ENCODE measurements around the gene SUCLG1.

SUCLG1 gene

DNA sequence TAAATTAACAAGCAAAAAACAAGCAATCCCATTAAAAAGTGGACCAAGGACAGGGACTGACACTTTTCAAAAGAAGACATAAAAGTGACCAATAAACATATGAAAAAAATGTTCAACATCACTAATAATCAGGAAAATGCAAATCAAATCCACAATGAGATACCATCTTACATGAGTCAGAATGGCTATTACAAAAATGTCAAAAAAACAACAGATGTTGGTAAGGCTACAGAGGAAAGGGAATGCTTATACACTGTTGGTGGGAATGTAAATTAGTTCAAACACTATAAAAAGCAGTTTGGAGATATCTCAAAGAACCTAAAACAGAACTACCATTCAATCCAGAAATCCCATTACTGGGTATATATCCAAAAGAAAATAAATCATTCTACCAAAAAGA, 78.2 kb downstream of the SUCLG1 start:
- no peaks in the 10 kb centered on the region for H3K4me1 ChIP-seq (ENCODE audit: control insufficient read depth in 1 of 2, insufficient read depth in 2 of 2, low read length in 2 of 2)
- H2AK5ac ChIP-seq (ENCODE audit: low read length), result no peak overlapping the region
- DNase-seq, result no peak
- H2BK5ac ChIP-seq (ENCODE audit: low read depth, low read length, poor library complexity), result no peak overlapping the region
- no peaks in the 10 kb centered on the region for H3K79me2 ChIP-seq (ENCODE audit: control insufficient read depth, insufficient read depth, low read length, poor library complexity)
- H4K91ac ChIP-seq (ENCODE audit: low read depth, low read length), result no peak overlapping the region
- no peak overlapping the region for H2BK120ac ChIP-seq (ENCODE audit: insufficient read depth, low read length, poor library complexity)
- no peaks in the 10 kb centered on the region for H3K9me3 ChIP-seq (ENCODE audit: insufficient read depth, low read depth, low read length)
- no peak overlapping the region for H3K4me3 ChIP-seq (ENCODE audit: low read depth, low read length)
- no peak overlapping the region for H3K27ac ChIP-seq (ENCODE audit: low read depth, low read length)
- H3K9ac ChIP-seq (ENCODE audit: low read length), result no peak overlapping the region
- no peak overlapping the region for H4K12ac ChIP-seq (ENCODE audit: low read depth, low read length)
- no peaks in the 10 kb centered on the region for H3K36me3 ChIP-seq (ENCODE audit: control insufficient read depth in 1 of 2, insufficient read depth in 2 of 2, low read length in 2 of 2)
- H3K27me3 ChIP-seq (ENCODE audit: insufficient read depth, low read length), result no peaks in the 10 kb centered on the region
- H2BK12ac ChIP-seq (ENCODE audit: low read length), result no peak overlapping the region
- H3K4ac ChIP-seq (ENCODE audit: low read depth, low read length), result no peak overlapping the region
- H3K79me1 ChIP-seq (ENCODE audit: low read length), result no peaks in the 10 kb centered on the region
- no peak overlapping the region for H3K18ac ChIP-seq (ENCODE audit: low read length)
- no peak overlapping the region for H3K4me2 ChIP-seq (ENCODE audit: low read length)
- no peak overlapping the region for H3K14ac ChIP-seq (ENCODE audit: low read length)
- H3K23ac ChIP-seq (ENCODE audit: low read length), result no peak overlapping the region
- no peak overlapping the region for H4K8ac ChIP-seq (ENCODE audit: low read depth, low read length)
- no peak overlapping the region for H2AFZ ChIP-seq (ENCODE audit: insufficient read depth, low read length, poor library complexity)

- Histone ChIP-seq H3K27ac (ENCODE audit: low read depth, low read length) (no peak overlapping the region), H4K8ac (ENCODE audit: low read depth, low read length) (no peak overlapping the region), H2AFZ (ENCODE audit: insufficient read depth, low read length, poor library complexity) (no peak overlapping the region), H2BK120ac (ENCODE audit: insufficient read depth, low read length, poor library complexity) (no peak overlapping the region), H3K4me2 (ENCODE audit: low read length) (no peak overlapping the region), H3K18ac (ENCODE audit: low read length) (no peak overlapping the region), H3K36me3 (ENCODE audit: control insufficient read depth in 1 of 2, insufficient read depth in 2 of 2, low read length in 2 of 2) (no peaks in the 10 kb centered on the region), H3K4me3 (ENCODE audit: low read depth, low read length) (no peak overlapping the region), H3K4me1 (ENCODE audit: control insufficient read depth in 1 of 2, insufficient read depth in 2 of 2, low read length in 2 of 2) (no peaks in the 10 kb centered on the region), H3K79me2 (ENCODE audit: control insufficient read depth, insufficient read depth, low read length, poor library complexity) (no peaks in the 10 kb centered on the region), H3K27me3 (ENCODE audit: insufficient read depth, low read length) (no peaks in the 10 kb centered on the region), H3K9me3 (ENCODE audit: insufficient read depth, low read depth, low read length) (no peaks in the 10 kb centered on the region), H3K14ac (ENCODE audit: low read length) (no peak overlapping the region), H2BK5ac (ENCODE audit: low read depth, low read length, poor library complexity) (no peak overlapping the region), H3K9ac (ENCODE audit: low read length) (no peak overlapping the region), H3K23ac (ENCODE audit: low read length) (no peak overlapping the region), H2AK5ac (ENCODE audit: low read length) (no peak overlapping the region), H4K91ac (ENCODE audit: low read depth, low read length) (no peak overlapping the region), H3K4ac (ENCODE audit: low read depth, low read length) (no peak overlapping the region), H3K79me1 (ENCODE audit: low read length) (no peaks in the 10 kb centered on the region), H2BK12ac (ENCODE audit: low read length) (no peak overlapping the region), H4K12ac (ENCODE audit: low read depth, low read length) (no peak overlapping the region)
- DNase-seq, result no peak
- no CpG with 5 or more reads among the region's 1 CpG for WGBS (ENCODE audit: extremely low coverage, insufficient coverage, insufficient read length)
Observed at GRCh38 chr2:84378960-84379359, 80.1 kb downstream of the SUCLG1 start.

- H3K9ac ChIP-seq (ENCODE audit: low read length), result no peak overlapping the region
- H2BK5ac ChIP-seq (ENCODE audit: low read depth, low read length, poor library complexity), result no peak overlapping the region
- no peak overlapping the region for H3K18ac ChIP-seq (ENCODE audit: low read length)
- no peak for DNase-seq
- no peaks in the 10 kb centered on the region for H3K9me3 ChIP-seq (ENCODE audit: insufficient read depth, low read depth, low read length)
- no peaks in the 10 kb centered on the region for H3K79me2 ChIP-seq (ENCODE audit: control insufficient read depth, insufficient read depth, low read length, poor library complexity)
- no peaks in the 10 kb centered on the region for H3K79me1 ChIP-seq (ENCODE audit: low read length)
- no peak overlapping the region for H4K12ac ChIP-seq (ENCODE audit: low read depth, low read length)
- H2AFZ ChIP-seq (ENCODE audit: insufficient read depth, low read length, poor library complexity), result no peak overlapping the region
- no peak overlapping the region for H3K23ac ChIP-seq (ENCODE audit: low read length)
- no peak overlapping the region for H4K91ac ChIP-seq (ENCODE audit: low read depth, low read length)
- H3K4me2 ChIP-seq (ENCODE audit: low read length), result no peak overlapping the region
- no CpG with 5 or more reads among the region's 3 CpGs for WGBS (ENCODE audit: extremely low coverage, insufficient coverage, insufficient read length)
- no peak overlapping the region for H2BK12ac ChIP-seq (ENCODE audit: low read length)
- H3K4me3 ChIP-seq (ENCODE audit: low read depth, low read length), result no peak overlapping the region
- no peaks in the 10 kb centered on the region for H3K36me3 ChIP-seq (ENCODE audit: control insufficient read depth in 1 of 2, insufficient read depth in 2 of 2, low read length in 2 of 2)
- no peak overlapping the region for H4K8ac ChIP-seq (ENCODE audit: low read depth, low read length)
- no peaks in the 10 kb centered on the region for H3K27me3 ChIP-seq (ENCODE audit: insufficient read depth, low read length)
- no peak overlapping the region for H3K27ac ChIP-seq (ENCODE audit: low read depth, low read length)
- no peak overlapping the region for H2BK120ac ChIP-seq (ENCODE audit: insufficient read depth, low read length, poor library complexity)
- H2AK5ac ChIP-seq (ENCODE audit: low read length), result no peak overlapping the region
- H3K4me1 ChIP-seq (ENCODE audit: control insufficient read depth in 1 of 2, insufficient read depth in 2 of 2, low read length in 2 of 2), result no peaks in the 10 kb centered on the region
- H3K14ac ChIP-seq (ENCODE audit: low read length), result no peak overlapping the region
- H3K4ac ChIP-seq (ENCODE audit: low read depth, low read length), result no peak overlapping the region
Observed at GRCh38 chr2:84375020-84375419, 84.1 kb downstream of the SUCLG1 start.

DNA sequence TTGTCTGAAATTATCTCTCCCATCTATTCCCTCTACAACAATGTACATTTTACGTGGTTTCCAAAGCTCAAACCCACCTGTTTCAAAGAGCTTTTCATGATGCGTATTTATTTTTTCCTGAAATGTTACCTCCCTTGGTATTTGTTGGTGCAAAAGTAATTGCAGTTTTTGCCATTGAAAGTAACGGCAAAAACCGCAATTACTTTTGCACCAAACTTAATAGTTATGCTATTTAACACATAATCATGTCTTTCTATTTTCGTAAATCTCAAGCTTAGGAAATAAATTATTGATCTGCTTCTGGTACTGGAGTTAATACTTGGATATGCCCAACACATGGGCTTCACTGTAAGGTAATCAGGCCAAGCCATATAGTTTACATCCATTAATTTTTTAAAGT, 85.2 kb downstream of the SUCLG1 start:
- Histone ChIP-seq H3K9ac (ENCODE audit: low read length) (no peak overlapping the region), H3K23ac (ENCODE audit: low read length) (no peak overlapping the region), H3K79me1 (ENCODE audit: low read length) (no peaks in the 10 kb centered on the region), H3K4me3 (ENCODE audit: low read depth, low read length) (no peak overlapping the region), H3K27me3 (ENCODE audit: insufficient read depth, low read length) (no peaks in the 10 kb centered on the region), H2AFZ (ENCODE audit: insufficient read depth, low read length, poor library complexity) (no peak overlapping the region), H3K9me3 (ENCODE audit: insufficient read depth, low read depth, low read length) (no peaks in the 10 kb centered on the region), H2BK12ac (ENCODE audit: low read length) (no peak overlapping the region), H3K14ac (ENCODE audit: low read length) (no peak overlapping the region), H3K4ac (ENCODE audit: low read depth, low read length) (no peak overlapping the region), H3K36me3 (ENCODE audit: control insufficient read depth in 1 of 2, insufficient read depth in 2 of 2, low read length in 2 of 2) (no peaks in the 10 kb centered on the region), H4K91ac (ENCODE audit: low read depth, low read length) (no peak overlapping the region), H2AK5ac (ENCODE audit: low read length) (no peak overlapping the region), H2BK120ac (ENCODE audit: insufficient read depth, low read length, poor library complexity) (no peak overlapping the region), H4K12ac (ENCODE audit: low read depth, low read length) (no peak overlapping the region), H3K18ac (ENCODE audit: low read length) (no peak overlapping the region), H3K79me2 (ENCODE audit: control insufficient read depth, insufficient read depth, low read length, poor library complexity) (no peaks in the 10 kb centered on the region), H3K4me2 (ENCODE audit: low read length) (no peak overlapping the region), H2BK5ac (ENCODE audit: low read depth, low read length, poor library complexity) (no peak overlapping the region), H3K27ac (ENCODE audit: low read depth, low read length) (no peak overlapping the region), H4K8ac (ENCODE audit: low read depth, low read length) (no peak overlapping the region), H3K4me1 (ENCODE audit: control insufficient read depth in 1 of 2, insufficient read depth in 2 of 2, low read length in 2 of 2) (no peaks in the 10 kb centered on the region)
- WGBS (ENCODE audit: extremely low coverage, insufficient coverage, insufficient read length), result no CpG with 5 or more reads among the region's 5 CpGs
- no peak for DNase-seq
